CMK (cell line): ENCODE results near the gene UTP20.
"Not testable (repeated sequence)": the region's sequence is repeated elsewhere in the genome, so short reads cannot be mapped to it uniquely, and the experiment has no call there.

Experiments used
- DNase-seq: peaks from one replicate; pipeline ENCODE4 v3.0.0-alpha.2; 2010; ENCODE audit warnings: low read depth

Gene UTP20

DNA sequence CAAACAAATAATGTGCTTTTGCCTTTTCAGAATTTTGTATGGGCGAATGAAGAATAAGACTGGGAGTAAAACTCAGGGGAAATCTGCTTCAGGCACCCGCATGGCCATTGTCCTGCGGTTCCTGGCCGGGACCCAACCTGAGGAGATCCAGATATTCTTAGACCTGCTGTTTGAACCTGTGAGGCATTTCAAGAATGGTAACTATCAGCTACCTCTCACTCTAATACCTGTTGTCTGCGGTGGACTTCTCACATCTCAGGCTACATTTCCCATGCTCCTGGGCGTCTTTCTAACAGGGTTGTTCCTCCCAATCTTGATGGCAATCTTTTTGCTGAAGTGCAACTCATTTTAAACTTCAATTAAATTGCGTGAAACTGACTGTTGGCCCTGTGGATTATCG lies 47.1 kb downstream of the UTP20 start:
- DNase-seq: no peak

GRCh38 chr12:101327546-101327945 lies 47.6 kb downstream of the UTP20 start:
- no peak for DNase-seq

- no peak for DNase-seq
Observed at GRCh38 chr12:101328917-101329316, 49.0 kb downstream of the UTP20 start.

DNA sequence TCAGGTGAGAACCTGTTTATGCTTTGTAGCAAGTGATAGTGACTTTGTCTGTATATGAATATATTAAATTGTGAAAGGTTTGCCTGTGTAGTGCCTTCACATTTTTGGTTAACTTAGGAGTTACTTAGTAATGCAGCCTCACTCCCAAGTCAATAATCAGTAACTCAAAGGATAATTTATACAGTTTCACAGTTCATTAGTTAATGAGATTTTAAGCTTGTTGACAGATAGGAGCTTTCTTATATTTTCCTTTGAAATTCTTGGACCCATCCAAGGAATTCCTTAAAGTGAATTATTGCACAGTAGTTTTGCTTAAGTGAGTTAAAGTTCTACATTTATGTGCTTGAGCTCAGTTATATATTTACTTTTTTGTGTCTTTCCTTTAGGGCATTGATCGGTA lies 50.7 kb downstream of the UTP20 start:
- DNase-seq: no peak

DNA sequence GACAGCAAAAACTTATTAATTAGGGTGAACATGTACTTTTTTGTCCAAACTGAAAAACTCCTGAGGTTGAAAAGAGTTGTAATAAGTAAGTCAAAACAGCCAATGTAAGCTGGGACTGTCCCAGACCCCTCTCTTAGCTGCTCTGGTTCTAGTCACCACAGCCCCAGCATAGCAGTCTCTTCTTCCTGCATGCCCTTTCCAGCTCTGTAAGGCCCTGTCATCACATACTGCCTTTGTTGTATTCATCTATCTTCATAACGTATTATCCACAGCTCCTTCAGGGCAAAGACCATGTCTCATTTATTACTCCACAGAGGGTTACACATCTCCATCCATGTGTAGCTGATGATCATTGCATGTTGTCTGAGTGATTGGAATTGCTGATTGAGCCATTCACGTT lies 56.5 kb downstream of the UTP20 start:
- DNase-seq: no peak

- DNase-seq: no peak
Observed at GRCh38 chr12:101338087-101338486, 58.2 kb downstream of the UTP20 start.

DNA sequence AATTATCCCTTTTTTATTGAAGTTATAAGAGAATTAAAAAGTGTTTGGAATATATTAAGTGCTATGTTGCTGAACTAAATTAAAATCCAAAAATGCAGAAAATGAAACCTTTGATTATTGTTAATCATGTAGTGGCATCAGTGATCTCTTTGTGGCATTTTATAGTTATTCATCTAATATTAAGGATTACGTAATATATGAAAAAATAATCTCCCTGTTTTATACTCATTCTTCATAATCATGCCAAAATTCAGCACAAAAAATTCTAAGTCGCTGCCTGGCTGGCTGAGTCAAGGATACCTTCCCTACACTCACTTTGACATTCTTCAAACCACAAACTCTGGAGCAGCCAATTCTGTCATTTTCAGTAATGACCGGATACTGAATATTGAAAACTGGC lies 64.0 kb downstream of the UTP20 start:
- DNase-seq: no peak

DNA sequence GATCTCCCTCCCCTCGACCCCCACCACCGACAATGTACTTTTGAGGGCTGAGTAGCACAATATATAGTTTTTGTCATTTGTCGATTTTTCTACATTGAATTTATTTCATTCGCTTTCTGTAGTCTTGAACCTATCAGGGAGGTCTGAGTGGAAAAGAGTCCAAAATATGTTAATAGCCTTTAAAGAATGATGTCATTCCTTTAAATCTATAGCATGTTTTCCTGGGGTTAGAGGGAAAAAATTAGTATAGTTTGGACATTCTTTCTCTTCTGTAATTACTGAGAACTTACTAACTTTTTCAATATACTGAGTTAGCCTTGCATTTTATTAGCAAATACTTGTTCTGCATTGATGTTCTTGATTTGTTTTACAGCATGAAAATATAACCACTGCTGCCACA lies 71.8 kb downstream of the UTP20 start:
- DNase-seq: no peak

GRCh38 chr12:101356794-101357193 lies 76.9 kb downstream of the UTP20 start:
- no peak for DNase-seq

DNA sequence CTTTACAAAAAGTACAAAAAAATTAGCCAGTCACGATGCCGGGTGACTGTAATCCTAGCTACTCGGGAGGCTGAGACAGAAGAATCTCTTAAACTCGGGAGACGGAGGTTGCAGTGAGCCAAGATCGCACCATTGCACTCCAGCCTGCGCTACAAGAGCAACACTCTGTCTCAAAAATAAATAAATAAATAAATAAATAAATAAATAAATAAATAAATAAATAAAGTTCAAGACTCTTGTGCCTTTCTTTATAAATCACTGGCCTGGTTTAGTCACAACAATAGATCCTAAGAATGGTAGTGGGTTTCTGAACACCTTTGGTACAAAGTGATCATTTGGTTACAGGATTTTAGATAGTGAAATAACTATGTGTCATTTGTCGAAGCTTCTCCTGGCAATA lies 81.5 kb downstream of the UTP20 start:
- DNase-seq: no peak

- DNase-seq: no peak
Observed at GRCh38 chr12:101368016-101368415, 88.1 kb downstream of the UTP20 start.

DNA sequence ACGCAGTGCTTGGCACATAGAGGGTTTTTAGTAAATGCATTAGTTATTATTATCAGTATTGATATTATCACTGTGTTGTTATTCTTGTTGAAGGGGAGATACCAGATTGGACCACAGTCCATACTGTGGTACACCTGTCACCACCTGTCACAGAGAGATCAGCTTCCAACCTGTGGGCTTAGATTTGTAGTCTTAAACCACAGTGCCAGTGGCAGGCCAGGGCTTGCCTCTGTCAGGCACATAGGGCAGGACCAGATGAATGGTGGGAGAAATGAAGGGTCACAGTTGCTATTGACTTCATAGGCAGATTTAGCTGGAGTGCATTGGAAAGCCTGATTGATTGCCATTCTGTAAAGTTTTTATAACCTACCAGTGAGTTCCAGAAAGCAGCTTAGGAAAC lies 92.5 kb downstream of the UTP20 start:
- no peak for DNase-seq

DNA sequence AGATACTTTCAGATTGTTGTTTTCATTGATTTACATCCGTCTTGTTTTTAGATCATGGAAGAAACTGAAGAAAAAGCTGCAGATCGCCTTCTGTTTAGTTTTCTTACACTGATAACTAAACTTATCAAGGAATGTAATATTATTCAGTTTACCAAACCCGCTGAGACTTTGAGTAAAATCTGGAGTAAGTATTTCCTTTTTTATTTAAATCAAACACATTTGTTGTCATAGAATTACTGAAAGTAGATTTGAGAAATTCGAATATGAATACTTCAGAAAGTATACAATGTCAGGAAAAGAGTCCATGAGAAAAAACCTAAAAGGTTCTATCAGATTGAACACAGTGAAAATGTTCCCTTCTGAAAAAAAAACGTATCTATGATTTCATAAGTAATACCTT lies 95.7 kb downstream of the UTP20 start:
- no peak for DNase-seq

DNA sequence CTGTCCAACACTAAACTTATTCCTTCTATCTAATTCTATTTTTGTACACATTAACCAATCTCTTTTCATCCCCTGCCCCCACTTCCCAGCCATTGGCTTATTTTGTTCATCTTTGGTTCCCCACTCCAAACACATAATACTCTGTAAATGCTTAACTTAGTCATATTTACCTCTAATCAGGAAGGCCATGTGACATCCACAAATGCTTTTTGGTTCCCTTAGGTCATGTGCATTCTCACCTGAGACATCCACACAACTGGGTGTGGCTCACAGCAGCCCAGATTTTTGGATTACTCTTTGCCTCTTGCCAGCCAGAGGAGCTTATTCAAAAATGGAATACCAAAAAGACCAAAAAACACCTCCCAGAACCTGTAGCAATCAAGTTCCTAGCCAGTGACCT lies 99.2 kb downstream of the UTP20 start:
- DNase-seq: no peak

DNA sequence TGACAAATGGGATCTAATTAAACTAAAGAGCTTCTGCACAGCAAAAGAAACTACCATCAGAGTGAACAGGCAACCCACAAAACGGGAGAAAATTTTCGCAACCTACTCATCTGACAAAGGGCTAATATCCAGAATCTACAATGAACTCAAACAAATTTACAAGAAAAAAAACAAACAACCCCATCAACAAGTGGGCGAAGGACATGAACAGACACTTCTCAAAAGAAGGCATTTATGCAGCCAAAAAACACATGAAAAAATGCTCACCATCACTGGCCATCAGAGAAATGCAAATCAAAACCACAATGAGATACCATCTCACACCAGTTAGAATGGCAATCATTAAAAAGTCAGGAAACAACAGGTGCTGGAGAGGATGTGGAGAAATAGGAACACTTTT lies 111.3 kb downstream of the UTP20 start:
- not testable (repeated sequence) for DNase-seq

- no peak for DNase-seq
Observed at GRCh38 chr12:101407049-101407435, 127.1 kb downstream of the UTP20 start.

- DNase-seq: no peak
Observed at GRCh38 chr12:101407436-101408345, 127.8 kb downstream of the UTP20 start, which contains the start of gene ARL1. ARL1 (minus strand) TSS chr12:101407772; CDS start chr12:101407645, 127 bp downstream.

- DNase-seq: not testable (repeated sequence)
Observed at GRCh38 chr12:101410169-101410568, 130.3 kb downstream of the UTP20 start.

DNA sequence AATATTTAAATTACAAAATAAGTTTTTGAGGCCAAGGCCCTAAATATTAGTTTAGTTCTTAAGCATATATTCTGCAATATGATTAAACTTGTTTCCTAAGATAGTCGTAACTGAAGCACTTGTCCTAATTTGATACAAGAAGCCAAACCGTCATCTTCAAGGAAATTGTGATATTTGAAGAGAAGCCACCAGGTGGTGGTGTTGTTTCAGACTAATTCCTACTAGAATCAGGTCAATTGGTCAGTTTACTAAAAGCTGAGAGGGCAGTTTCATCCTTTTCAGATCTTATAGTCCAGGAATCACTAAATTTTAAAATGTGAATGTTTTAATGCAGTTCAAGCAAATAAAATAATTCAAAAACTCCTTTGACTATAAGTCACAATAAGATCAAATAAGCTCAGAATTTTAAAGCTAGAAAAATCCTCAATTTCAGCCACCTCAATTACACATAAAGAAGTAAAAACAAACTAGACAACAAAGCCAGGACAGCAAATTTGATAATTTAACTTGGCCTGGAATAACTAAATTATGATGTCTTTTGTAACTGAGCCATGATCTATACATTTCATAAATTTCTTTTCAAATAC lies 134.7 kb downstream of the UTP20 start:
- no peak for DNase-seq

DNA sequence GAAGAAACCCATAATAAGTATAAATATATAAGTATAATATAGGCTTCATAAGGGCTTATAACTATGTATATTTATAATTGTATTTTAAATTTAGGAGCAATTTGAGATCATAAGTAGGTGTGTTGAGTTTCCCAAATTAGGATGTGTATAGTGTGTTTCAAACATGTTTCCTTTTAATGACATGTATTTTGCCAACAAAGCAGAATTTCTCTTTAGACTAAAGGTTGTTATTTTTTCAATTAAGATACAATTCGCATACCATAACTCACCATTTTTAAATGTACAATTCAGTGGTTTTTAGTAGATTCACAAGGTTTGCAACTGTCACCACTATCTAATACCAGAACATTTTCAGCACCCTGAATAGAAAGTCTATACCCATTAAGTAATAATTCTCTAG lies 135.3 kb downstream of the UTP20 start:
- no peak for DNase-seq

GRCh38 chr12:101422066-101422465 lies 142.2 kb downstream of the UTP20 start:
- not testable (repeated sequence) for DNase-seq

DNA sequence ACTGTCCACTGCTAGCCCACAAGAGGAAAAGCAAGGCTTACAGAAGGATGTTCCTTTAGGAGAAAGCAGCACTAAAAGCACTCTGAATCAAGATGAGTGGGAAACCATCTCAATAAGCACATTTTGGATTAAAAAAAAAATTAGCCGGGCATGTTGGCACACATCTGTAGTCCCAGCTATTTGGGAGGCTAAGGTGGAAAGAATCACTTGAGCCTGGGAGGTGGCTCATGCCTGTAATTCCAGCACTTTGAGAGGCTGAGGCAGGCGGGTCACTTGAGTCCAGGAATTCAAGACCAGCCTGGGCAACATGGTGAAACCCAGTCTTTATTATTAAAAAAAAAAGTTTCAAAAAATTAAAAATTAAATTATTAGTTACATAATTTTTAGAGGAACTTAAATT lies 144.7 kb downstream of the UTP20 start:
- DNase-seq: no peak

GRCh38 chr12:101430456-101430855 lies 150.6 kb downstream of the UTP20 start:
- no peak for DNase-seq

- no peak for DNase-seq
Observed at GRCh38 chr12:101436136-101436535, 156.2 kb downstream of the UTP20 start.
